K562 (cell line): ENCODE data around the gene HNRNPA3. TPM values are rescaled to one million over a fixed set of nuclear protein-coding genes. Genes with fewer than 3 reads are reported as not detected.

Source experiments
- ARID4B ChIP-seq: sonication (generic); formaldehyde crosslinking; IDR thresholded peaks from 2 replicates; pipeline ENCODE4 v1.8.0; 2022; ENCODE audit warnings: mild to moderate bottlenecking, missing genetic modification reagents
- ATF1 ChIP-seq, 2 experiments: fragments of 450-650 bp in 1 of 2; IDR thresholded peaks; 2 replicates each; pipeline ENCODE4 v1.6.1; 2016; ENCODE audit warnings: missing compliant biosample characterization in 1 of 2, missing genetic modification characterization in 1 of 2
- BACH1 ChIP-seq: fragments of 200-800 bp; sonication (Bioruptor generic); IDR thresholded peaks from 2 replicates; pipeline ENCODE4 v1.6.1; 2016; ENCODE audit warnings: missing genetic modification characterization, missing compliant biosample characterization
- CREB1 ChIP-seq, 2 experiments: sonication (generic) in 1 of 2; formaldehyde crosslinking in 1 of 2; IDR thresholded peaks; 2 replicates each; pipeline versions ENCODE4 v1.6.1 to v1.8.0; 2012 to 2022; ENCODE audit warnings: inconsistent platforms in 1 of 2, mild to moderate bottlenecking in 1 of 2, missing genetic modification reagents in 1 of 2, moderate library complexity in 1 of 2
- CTBP1 ChIP-seq: fragments of 450-650 bp; IDR thresholded peaks from 2 replicates; pipeline ENCODE4 v1.6.1; 2016; ENCODE audit warnings: borderline replicate concordance
- DACH1 ChIP-seq: fragments of 450-650 bp; IDR thresholded peaks from 2 replicates; pipeline ENCODE4 v1.6.1; 2018; ENCODE audit not compliant: partially characterized antibody
- HLTF ChIP-seq: fragments of 450-650 bp; IDR thresholded peaks from 2 replicates; pipeline ENCODE4 v1.6.1; 2016
- HOXB6 ChIP-seq: fragments of 250-450 bp; sonication (Bioruptor Pico); IDR thresholded peaks from 2 replicates; pipeline ENCODE4 v1.5.1; 2022; ENCODE audit warnings: mild to moderate bottlenecking, borderline replicate concordance
- PML ChIP-seq: IDR thresholded peaks from 2 replicates; pipeline ENCODE4 v1.6.1; 2012; ENCODE audit warnings: low read length, inconsistent platforms
- PTTG1 ChIP-seq: fragments of 450-650 bp; IDR thresholded peaks from 2 replicates; pipeline ENCODE4 v1.6.1; 2016; ENCODE audit warnings: low read depth, mild to moderate bottlenecking, missing genetic modification characterization, missing compliant biosample characterization
- RBFOX2 ChIP-seq: fragments of 200-400 bp; formaldehyde crosslinking; IDR thresholded peaks from 2 replicates; pipeline ENCODE4 v1.6.1; 2017; ENCODE audit warnings: low read depth, mild to moderate bottlenecking, low read length, moderate library complexity
- TBL1XR1 ChIP-seq, 2 experiments: IDR thresholded peaks; 2 replicates each; pipeline ENCODE4 v1.6.1; 2012; ENCODE audit warnings: improper control_type of control experiment in 2 of 2, low read length in 2 of 2, mild to moderate bottlenecking in 1 of 2
- TEAD4 ChIP-seq, 2 experiments: sonication (generic) in 1 of 2; formaldehyde crosslinking in 1 of 2; IDR thresholded peaks; 2 replicates each; pipeline versions ENCODE4 v1.6.1 to v1.8.0; 2012 to 2022; ENCODE audit warnings: borderline replicate concordance in 1 of 2, inconsistent platforms in 1 of 2, low read length in 1 of 2, mild to moderate bottlenecking in 1 of 2, missing genetic modification reagents in 1 of 2
- ZBTB34 ChIP-seq: fragments of 250-450 bp; sonication (Bioruptor Pico); IDR thresholded peaks from 2 replicates; pipeline ENCODE4 v1.8.0; 2021; ENCODE audit warnings: mild to moderate bottlenecking, moderate library complexity
- ZEB2 ChIP-seq: fragments of 450-650 bp; IDR thresholded peaks from 2 replicates; pipeline ENCODE4 v1.6.1; 2016
- ZFP30 ChIP-seq: fragments of 250-450 bp; sonication (Bioruptor Pico); IDR thresholded peaks from 2 replicates; pipeline ENCODE4 v1.8.0; 2022; ENCODE audit warnings: moderate library complexity, mild to moderate bottlenecking, inconsistent platforms, borderline replicate concordance
- ZNF778 ChIP-seq: fragments of 450-650 bp; formaldehyde crosslinking; IDR thresholded peaks from 2 replicates; pipeline ENCODE4 v1.4.0; 2020; ENCODE audit warnings: mild to moderate bottlenecking, moderate library complexity
- polyA plus RNA-seq, 8 experiments: library from polyadenylated mRNA; depleted of rRNA in 4 of 8; stranded (reverse) in 5 of 8; unstranded in 3 of 8; fragments of >200 nt; fragmentation: Nextera tagmentation in 2 of 8; fragmentation: Illumina TruSeq in 1 of 8; extraction: Ambion mirVana in 2 of 8; extraction: Trizol in 1 of 8; gene quantifications; 2 replicates each; pipeline versions ENCODE4 v1.2.1 to v1.2.3, GENCODE V29; 2011 to 2014; ENCODE audit warnings: inconsistent platforms in 1 of 8, missing spikeins in 1 of 8
- total RNA-seq, 7 experiments: library from RNA; depleted of rRNA in 6 of 7; stranded (reverse); fragments of >200 nt in 6 of 7; fragmentation: Illumina TruSeq in 2 of 7; extraction: Trizol in 2 of 7; gene quantifications; 2 replicates each; pipeline versions ENCODE4 v1.2.1 to v1.2.3, GENCODE V29; 2011 to 2021; ENCODE audit warnings: low replicate concordance in 1 of 7
- TF ChIP-seq, protein P1 (sequence below): sonication (generic); IDR thresholded peaks from 2 replicates; pipeline ENCODE4 v1.6.1; 2016
- TF ChIP-seq, protein P2 (sequence below): sonication (generic); formaldehyde crosslinking; IDR thresholded peaks from 2 replicates; pipeline ENCODE4 v1.8.0; 2022; ENCODE audit warnings: missing genetic modification reagents, mild to moderate bottlenecking, moderate library complexity, borderline replicate concordance

Gene HNRNPA3
- total and polyA plus RNA-seq, 9 of the 15 experiments (the other 6 are each of a cell fraction or from before 2014, with no cell fraction given): 72.8 to 428 (median 192) TPM

GRCh38 chr2:177254433-177255226 lies 42.0 kb downstream of the HNRNPA3 start (continued):
- TF ChIP-seq, protein P1, sequence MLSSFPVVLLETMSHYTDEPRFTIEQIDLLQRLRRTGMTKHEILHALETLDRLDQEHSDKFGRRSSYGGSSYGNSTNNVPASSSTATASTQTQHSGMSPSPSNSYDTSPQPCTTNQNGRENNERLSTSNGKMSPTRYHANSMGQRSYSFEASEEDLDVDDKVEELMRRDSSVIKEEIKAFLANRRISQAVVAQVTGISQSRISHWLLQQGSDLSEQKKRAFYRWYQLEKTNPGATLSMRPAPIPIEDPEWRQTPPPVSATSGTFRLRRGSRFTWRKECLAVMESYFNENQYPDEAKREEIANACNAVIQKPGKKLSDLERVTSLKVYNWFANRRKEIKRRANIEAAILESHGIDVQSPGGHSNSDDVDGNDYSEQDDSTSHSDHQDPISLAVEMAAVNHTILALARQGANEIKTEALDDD: 0 out of 2 replicates have a peak, but pooled peaks have one; percentile 10
- TF ChIP-seq CTBP1 (peak; percentile 65; the same call in 1 of the 2 replicates), ZEB2 (0 out of 2 replicates have a peak, but pooled peaks have one; percentile 34), TBL1XR1 (IDR thresholded peaks at IDR 0.05; ENCODE audit: low read length in 2 of 2) (0 out of 4 replicates have a peak, but pooled peaks of 1 of the 2 experiments have one; percentile 19), ARID4B (CRISPR knock-in tag) (no peak), ZFP30 (CRISPR knock-in tag) (no peak), ZNF778 (CRISPR knock-in tag) (no peak), ATF1 (CRISPR knock-in tag; IDR thresholded peaks at IDR 0.05) (no peak), ATF1 (tag; IDR thresholded peaks at IDR 0.05) (0 out of 2 replicates have a peak, but pooled peaks have one; percentile 13), HOXB6 (CRISPR knock-in tag) (0 out of 2 replicates have a peak, but pooled peaks have one; percentile 47), PTTG1 (tag) (no peak), RBFOX2 (peak; percentile 32), BACH1 (tag) (no peak), DACH1 (peak; percentile 60), CREB1 (IDR thresholded peaks at IDR 0.05) (peak; percentile 36; the same call in 1 of the 2 replicates), CREB1 (CRISPR knock-in tag; IDR thresholded peaks at IDR 0.05) (peak; percentile 63; the same call in 1 of the 2 replicates), ZBTB34 (CRISPR knock-in tag) (no peak), PML (0 out of 2 replicates have a peak, but pooled peaks have one; percentile 9), TEAD4 (IDR thresholded peaks at IDR 0.05; ENCODE audit: low read length) (peak; percentile 35; the same call in 1 of the 2 replicates), TEAD4 (CRISPR knock-in tag; IDR thresholded peaks at IDR 0.05; ENCODE audit: borderline replicate concordance) (no peak), HLTF (no peak)
- TF ChIP-seq, protein P2, sequence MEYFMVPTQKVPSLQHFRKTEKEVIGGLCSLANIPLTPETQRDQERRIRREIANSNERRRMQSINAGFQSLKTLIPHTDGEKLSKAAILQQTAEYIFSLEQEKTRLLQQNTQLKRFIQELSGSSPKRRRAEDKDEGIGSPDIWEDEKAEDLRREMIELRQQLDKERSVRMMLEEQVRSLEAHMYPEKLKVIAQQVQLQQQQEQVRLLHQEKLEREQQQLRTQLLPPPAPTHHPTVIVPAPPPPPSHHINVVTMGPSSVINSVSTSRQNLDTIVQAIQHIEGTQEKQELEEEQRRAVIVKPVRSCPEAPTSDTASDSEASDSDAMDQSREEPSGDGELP (CRISPR knock-in tag): peak; percentile 58
